GM21717 (cell line): ENCODE results near the gene IL12B.
"Not testable (repeated sequence)": the region's sequence is repeated elsewhere in the genome, so short reads cannot be mapped to it uniquely, and the experiment has no call there.

Experiments
- ATAC-seq: cut with Tn5 transposase; IDR thresholded peaks from one replicate; pipeline ENCODE4 v1.9.1; 2021; ENCODE audit warnings: mild to moderate bottlenecking, moderate library complexity; ENCODE audit not compliant: unreplicated experiment

IL12B gene

GRCh38 chr5:159330131-159330800, at the start of gene IL12B:
IL12B (minus strand) TSS chr5:159330487; CDS start chr5:159326782, 3,705 bp downstream.
- ATAC-seq, result no peak

- ATAC-seq, result no peak
These were observed 47.4 kb upstream of the IL12B start for GRCh38 chr5:159377653-159378052.

- not testable (repeated sequence) for ATAC-seq
These were observed 37.6 kb upstream of the IL12B start for GRCh38 chr5:159367866-159368265.

- ATAC-seq, result not testable (repeated sequence)
These were observed 36.5 kb upstream of the IL12B start for GRCh38 chr5:159366776-159367175.

GRCh38 chr5:159362220-159362619, 31.9 kb upstream of the IL12B start:
- no peak for ATAC-seq

- not testable (repeated sequence) for ATAC-seq
These were observed 29.6 kb upstream of the IL12B start for GRCh38 chr5:159359871-159360270.

GRCh38 chr5:159359408-159359807, 29.1 kb upstream of the IL12B start:
- ATAC-seq, result no peak

GRCh38 chr5:159353661-159354252, 23.5 kb upstream of the IL12B start:
- ATAC-seq, result no peak

GRCh38 chr5:159350644-159351043, 20.4 kb upstream of the IL12B start:
- not testable (repeated sequence) for ATAC-seq

GRCh38 chr5:159350216-159350615, 19.9 kb upstream of the IL12B start:
- ATAC-seq, result not testable (repeated sequence)

- no peak for ATAC-seq
These were observed 15.6 kb upstream of the IL12B start for GRCh38 chr5:159345861-159346260.

- no peak for ATAC-seq
These were observed 15.0 kb upstream of the IL12B start for GRCh38 chr5:159345336-159345735.

GRCh38 chr5:159343295-159344094, 13.2 kb upstream of the IL12B start:
- no peak for ATAC-seq

GRCh38 chr5:159342840-159343239, 12.6 kb upstream of the IL12B start:
- no peak for ATAC-seq

GRCh38 chr5:159341906-159342310, 11.6 kb upstream of the IL12B start:
- ATAC-seq, result no peak

- no peak for ATAC-seq
These were observed 10.9 kb upstream of the IL12B start for GRCh38 chr5:159341145-159341544.

- ATAC-seq, result no peak
These were observed 10.2 kb upstream of the IL12B start for GRCh38 chr5:159340511-159340910.

GRCh38 chr5:159339460-159339859, 9.2 kb upstream of the IL12B start:
- ATAC-seq, result no peak

GRCh38 chr5:159338118-159338517, 7.8 kb upstream of the IL12B start:
- no peak for ATAC-seq

- no peak for ATAC-seq
These were observed 7.0 kb upstream of the IL12B start for GRCh38 chr5:159337016-159337955.

- no peak for ATAC-seq
These were observed 6.3 kb upstream of the IL12B start for GRCh38 chr5:159336586-159336985.
